Skeletal muscle tissue (tissue), 4 donors: ENCODE results near the gene CSNK1G3. TPM values are rescaled to one million over a fixed set of nuclear protein-coding genes. Genes with fewer than 3 reads are reported as not detected.
"Not testable (repeated sequence)": the region's sequence is repeated elsewhere in the genome, so short reads cannot be mapped to it uniquely, and the experiment has no call there.

Source experiments
- H3K27ac ChIP-seq: one replicate; pipeline ENCODE4 v1.7.0; 2013; ENCODE audit warnings: mild to moderate bottlenecking, low read depth, low read length, inconsistent platforms
- H3K27me3 ChIP-seq, 3 donors: one replicate each; pipeline ENCODE4 v1.7.0; 2013; ENCODE audit warnings: low read length in 3 of 3; ENCODE audit not compliant: control insufficient read depth in 3 of 3, insufficient read depth in 3 of 3
- H3K36me3 ChIP-seq, 3 donors: one replicate each; pipeline ENCODE4 v1.7.0; 2013; ENCODE audit warnings: low read length in 3 of 3; ENCODE audit not compliant: control insufficient read depth in 3 of 3, insufficient read depth in 3 of 3
- H3K4me1 ChIP-seq, 3 donors: one replicate each; pipeline ENCODE4 v1.7.0; 2013; ENCODE audit warnings: low read length in 3 of 3, mild to moderate bottlenecking in 3 of 3; ENCODE audit not compliant: control insufficient read depth in 3 of 3, insufficient read depth in 3 of 3
- H3K4me3 ChIP-seq, 3 donors: one replicate each; pipeline ENCODE4 v1.7.0; 2013; ENCODE audit warnings: low read length in 3 of 3
- H3K9ac ChIP-seq, 3 donors: one replicate each; pipeline ENCODE4 v1.7.0; 2013; ENCODE audit warnings: low read length in 3 of 3, mild to moderate bottlenecking in 3 of 3, moderate library complexity in 2 of 3, low read depth in 1 of 3
- H3K9me3 ChIP-seq, 3 donors: one replicate each; pipeline ENCODE4 v1.7.0; 2013; ENCODE audit warnings: low read length in 3 of 3; ENCODE audit not compliant: control insufficient read depth in 3 of 3
- total RNA-seq: library from RNA; depleted of rRNA; stranded (reverse); fragments of >200 nt; gene quantifications from one replicate; pipeline ENCODE4 v1.2.3, GENCODE V29; 2014
- donor health status: Osteomylitis.

Gene CSNK1G3
- 111 TPM for total RNA-seq

DNA sequence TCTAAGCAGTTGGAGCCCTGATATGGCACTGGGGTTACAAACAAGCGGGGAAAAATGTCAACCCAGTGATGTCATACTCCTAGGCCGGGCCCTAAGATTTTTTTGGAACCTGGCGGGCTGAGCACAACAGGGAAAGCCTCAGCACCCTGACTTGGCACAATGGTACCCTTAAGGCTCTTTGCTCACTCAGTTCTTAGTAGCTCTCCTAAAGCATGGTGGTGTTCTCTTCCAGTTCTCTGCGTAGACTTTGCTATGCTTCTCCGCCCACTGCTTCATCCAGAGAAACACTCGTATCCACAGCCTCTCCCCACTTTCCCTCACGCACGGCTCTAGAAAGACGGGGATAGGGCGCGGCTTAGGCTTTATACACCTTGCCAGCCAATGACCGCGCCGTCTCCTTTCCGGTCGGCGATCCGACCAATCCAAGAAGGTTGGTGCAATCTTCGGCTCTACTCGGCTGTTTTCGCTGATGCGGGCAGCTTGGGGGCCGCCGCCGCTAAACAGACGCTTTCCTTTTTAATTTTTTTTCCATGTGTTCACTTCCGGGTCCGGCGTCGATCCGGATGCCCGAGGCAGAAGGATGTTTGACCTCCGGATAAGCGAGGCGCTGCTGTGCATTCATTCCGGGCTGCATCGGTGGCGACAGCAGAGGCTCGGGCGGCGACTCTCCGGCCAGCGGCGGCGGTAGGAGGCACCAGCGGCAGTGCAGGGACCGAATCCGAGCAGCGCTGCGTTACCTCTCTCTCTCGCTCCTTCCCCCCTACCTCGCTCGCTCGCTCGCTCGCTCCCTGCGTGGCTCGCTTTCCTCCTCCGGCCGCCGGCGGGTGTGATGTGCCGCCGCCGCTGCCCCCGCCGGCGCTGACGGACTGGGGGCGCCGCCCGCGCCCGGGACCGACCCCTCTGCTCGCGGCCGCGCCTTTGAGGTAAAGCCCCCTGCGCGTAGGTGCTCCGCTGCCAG lies at the start of gene CSNK1G3:
TSS of gene CSNK1G3 (plus strand) at position 530 of the 958 bp plus-strand sequence. CDS start 33,487 bp downstream, outside the sequence.
- Histone ChIP-seq H3K4me1 (peaks cover 5 to 11% (median 5%) of the 10 kb centered on the region in 3 donors), H3K27me3 (no peaks in the 10 kb centered on the region), H3K27ac (peak within 1 kb of the TSS; percentile 71), H3K36me3 (no peaks in the 10 kb centered on the region), H3K4me3 (peak within 1 kb of the TSS; percentile 67 to 96 (median 92)), H3K9me3 (no peaks in the 10 kb centered on the region), H3K9ac (peak within 1 kb of the TSS; percentile 80 to 84 (median 83))

GRCh38 chr5:123466839-123467238 lies 45.1 kb upstream of the CSNK1G3 start:
- not testable (repeated sequence) for H3K36me3 ChIP-seq, H3K27ac ChIP-seq, H3K27me3 ChIP-seq, H3K9ac ChIP-seq, H3K9me3 ChIP-seq, H3K4me3 ChIP-seq, H3K4me1 ChIP-seq

- H3K27ac ChIP-seq = no peak overlapping the region
- H3K27me3 ChIP-seq = no peaks in the 10 kb centered on the region
- no peaks in the 10 kb centered on the region for H3K9me3 ChIP-seq
- H3K36me3 ChIP-seq = no peaks in the 10 kb centered on the region
- no peak overlapping the region for H3K4me3 ChIP-seq
- peaks cover 0 to 4% (median 0%) of the 10 kb centered on the region in 3 donors for H3K4me1 ChIP-seq
- H3K9ac ChIP-seq = no peak overlapping the region
Measured at GRCh38 chr5:123471385-123471784, 40.6 kb upstream of the CSNK1G3 start.

- Histone ChIP-seq H3K9me3 (no peaks in the 10 kb centered on the region), H3K9ac (no peak overlapping the region), H3K4me3 (no peak overlapping the region), H3K4me1 (peaks cover 0 to 4% (median 0%) of the 10 kb centered on the region in 3 donors), H3K27me3 (no peaks in the 10 kb centered on the region), H3K27ac (no peak overlapping the region), H3K36me3 (no peaks in the 10 kb centered on the region)
Measured at GRCh38 chr5:123472150-123472924, 39.6 kb upstream of the CSNK1G3 start.

GRCh38 chr5:123474228-123474627 lies 37.7 kb upstream of the CSNK1G3 start:
- H3K36me3 ChIP-seq = no peaks in the 10 kb centered on the region
- H3K4me1 ChIP-seq = peaks cover 0 to 4% (median 0%) of the 10 kb centered on the region in 3 donors
- no peaks in the 10 kb centered on the region for H3K9me3 ChIP-seq
- no peak overlapping the region for H3K4me3 ChIP-seq
- no peaks in the 10 kb centered on the region for H3K27me3 ChIP-seq
- no peak overlapping the region for H3K9ac ChIP-seq
- H3K27ac ChIP-seq = no peak overlapping the region

- Histone ChIP-seq H3K27me3 (no peaks in the 10 kb centered on the region), H3K4me3 (no peak overlapping the region), H3K4me1 (peaks cover 0 to 4% (median 0%) of the 10 kb centered on the region in 3 donors), H3K9ac (no peak overlapping the region), H3K27ac (no peak overlapping the region), H3K36me3 (no peaks in the 10 kb centered on the region), H3K9me3 (no peaks in the 10 kb centered on the region)
Measured at GRCh38 chr5:123476731-123477130, 35.2 kb upstream of the CSNK1G3 start.

GRCh38 chr5:123478546-123478945 lies 33.4 kb upstream of the CSNK1G3 start:
- H3K4me3 ChIP-seq = no peak overlapping the region
- peaks cover 0 to 4% (median 0%) of the 10 kb centered on the region in 3 donors for H3K4me1 ChIP-seq
- no peaks in the 10 kb centered on the region for H3K27me3 ChIP-seq
- no peak overlapping the region for H3K9ac ChIP-seq
- H3K27ac ChIP-seq = no peak overlapping the region
- no peaks in the 10 kb centered on the region for H3K9me3 ChIP-seq
- H3K36me3 ChIP-seq = no peaks in the 10 kb centered on the region

DNA sequence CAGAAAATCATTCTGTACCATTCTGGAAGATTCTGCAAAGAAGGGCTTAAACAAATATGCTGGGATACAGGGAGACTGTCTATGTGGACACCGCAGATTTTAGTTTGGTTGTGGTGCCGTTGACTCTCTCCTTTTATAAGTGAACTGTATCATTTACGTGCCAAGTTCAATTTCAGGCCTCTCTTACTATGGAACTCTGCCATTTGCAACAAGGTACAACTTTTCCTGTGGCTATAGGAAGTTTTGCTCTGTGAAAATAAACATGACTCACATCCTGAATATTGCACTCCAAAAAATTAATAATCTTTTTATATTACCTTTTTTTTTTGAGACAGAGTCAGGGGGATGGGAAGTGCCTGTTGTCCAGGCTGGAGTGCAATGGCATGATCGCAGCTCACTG lies 29.7 kb upstream of the CSNK1G3 start:
- Histone ChIP-seq H3K9me3 (no peaks in the 10 kb centered on the region), H3K27me3 (peaks cover 0 to 2% (median under 1%) of the 10 kb centered on the region in 3 donors), H3K36me3 (no peaks in the 10 kb centered on the region), H3K4me1 (no peaks in the 10 kb centered on the region), H3K27ac (no peak overlapping the region), H3K9ac (no peak overlapping the region), H3K4me3 (no peak overlapping the region)

DNA sequence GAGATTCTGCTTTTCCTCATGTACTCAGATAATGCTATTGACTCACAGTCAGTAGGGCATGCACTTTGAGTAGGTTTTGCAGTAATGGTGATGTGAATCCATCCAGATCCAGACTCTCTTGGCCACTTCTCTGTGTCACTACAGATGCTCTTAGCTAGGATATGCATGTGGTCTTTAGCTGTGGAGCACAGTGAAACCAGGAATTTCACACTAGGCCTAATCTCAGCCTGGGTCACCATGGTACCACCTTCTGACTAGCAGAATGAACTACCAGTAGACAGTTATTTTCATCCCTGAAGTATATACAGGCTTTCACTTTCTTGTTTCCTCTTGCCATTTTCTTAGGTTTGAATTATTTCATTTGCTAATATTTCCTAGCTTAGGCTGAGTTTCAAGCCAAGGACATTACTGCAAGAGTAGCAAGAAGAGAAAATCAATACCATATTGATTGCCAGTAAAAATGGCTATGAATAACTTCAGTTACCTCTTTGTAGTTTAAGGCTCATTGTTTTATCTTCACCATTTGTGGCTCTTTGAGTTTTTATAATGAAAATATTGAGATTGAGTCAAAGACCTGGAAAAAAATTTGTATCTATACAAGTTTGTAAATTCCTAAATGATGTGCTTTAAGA lies 28.4 kb upstream of the CSNK1G3 start:
- no peaks in the 10 kb centered on the region for H3K4me1 ChIP-seq
- H3K27ac ChIP-seq = no peak overlapping the region
- peaks cover 0 to 3% (median 2%) of the 10 kb centered on the region in 3 donors for H3K27me3 ChIP-seq
- no peak overlapping the region for H3K9ac ChIP-seq
- no peak overlapping the region for H3K4me3 ChIP-seq
- H3K36me3 ChIP-seq = no peaks in the 10 kb centered on the region
- H3K9me3 ChIP-seq = no peaks in the 10 kb centered on the region
